Stimulated activated CD8-positive, alpha-beta memory T cell treated with anti-CD3 and anti-CD28 coated beads, Interleukin-12 subunit alpha, Interleukin-12 subunit beta, amount 100 ng/mL, for 4 hours (primary cell): ENCODE data around the gene CCDC102B.
"Not testable (repeated sequence)": the region's sequence is repeated elsewhere in the genome, so short reads cannot be mapped to it uniquely, and the experiment has no call there.

Experiments
- DNase-seq: peaks from one replicate; pipeline ENCODE4 v3.0.0-alpha.2; 2020; ENCODE audit warnings: low read depth

CCDC102B gene

GRCh38 chr18:68797871-68798270, at the start of gene CCDC102B:
Gene CCDC102B (plus strand): TSS chr18:68798080. CDS start chr18:68836764, 38,684 bp downstream.
- no peak for DNase-seq

GRCh38 chr18:68757126-68757525, 40.8 kb upstream of the CCDC102B start:
- no peak for DNase-seq

- DNase-seq = no peak
Observed at GRCh38 chr18:68759308-68759707, 38.6 kb upstream of the CCDC102B start.

- no peak for DNase-seq
Observed at GRCh38 chr18:68763083-68763482, 34.8 kb upstream of the CCDC102B start.

GRCh38 chr18:68764016-68764415, 33.9 kb upstream of the CCDC102B start:
- DNase-seq = no peak

- DNase-seq = no peak
Observed at GRCh38 chr18:68766433-68766832, 31.4 kb upstream of the CCDC102B start.

GRCh38 chr18:68769461-68769860, 28.4 kb upstream of the CCDC102B start:
- no peak for DNase-seq

GRCh38 chr18:68772268-68772667, 25.6 kb upstream of the CCDC102B start:
- DNase-seq = no peak

GRCh38 chr18:68778280-68778886, 19.5 kb upstream of the CCDC102B start:
- DNase-seq = no peak

GRCh38 chr18:68779169-68779568, 18.7 kb upstream of the CCDC102B start:
- no peak for DNase-seq

- no peak for DNase-seq
Observed at GRCh38 chr18:68780802-68781635, 16.9 kb upstream of the CCDC102B start.

- no peak for DNase-seq
Observed at GRCh38 chr18:68783506-68783905, 14.4 kb upstream of the CCDC102B start.

- no peak for DNase-seq
Observed at GRCh38 chr18:68784071-68784470, 13.8 kb upstream of the CCDC102B start.

GRCh38 chr18:68790290-68790689, 7.6 kb upstream of the CCDC102B start:
- DNase-seq = not testable (repeated sequence)

- DNase-seq = no peak
Observed at GRCh38 chr18:68791801-68792200, 6.1 kb upstream of the CCDC102B start.

- no peak for DNase-seq
Observed at GRCh38 chr18:68793951-68794350, 3.9 kb upstream of the CCDC102B start.

- DNase-seq = no peak
Observed at GRCh38 chr18:68796936-68797690, 767 bp upstream of the CCDC102B start.

GRCh38 chr18:68800075-68800474, 2.2 kb downstream of the CCDC102B start:
- no peak for DNase-seq

- no peak for DNase-seq
Observed at GRCh38 chr18:68803356-68803755, 5.5 kb downstream of the CCDC102B start.

- no peak for DNase-seq
Observed at GRCh38 chr18:68817584-68817983, 19.7 kb downstream of the CCDC102B start.

GRCh38 chr18:68818584-68818983, 20.7 kb downstream of the CCDC102B start:
- no peak for DNase-seq

- DNase-seq = no peak
Observed at GRCh38 chr18:68822926-68823325, 25.0 kb downstream of the CCDC102B start.

- no peak for DNase-seq
Observed at GRCh38 chr18:68826121-68826520, 28.2 kb downstream of the CCDC102B start.
